Endothelial cell of umbilical vein (primary cell): ENCODE results near the gene ADSS1. TPM values are rescaled to one million over a fixed set of nuclear protein-coding genes. Genes with fewer than 3 reads are reported as not detected.
A peak's percentile ranks its signal among the peaks of the same experiment; 100 is the strongest.

Experiments
- BruUV-seq: library from RNA; stranded (reverse); fragments of 400-500 nt; replicated peaks from 2 replicates; lab custom pipeline; 2021; lab: Mats Ljungman, UMichigan
- CTCF ChIA-PET: fragments of 300-600, 350-600 bp; sonication (Branson Sonifier 250); formaldehyde crosslinking; loops from one replicate; lab custom pipeline; 2021; ENCODE audit warnings: antibody characterized with exemption, inconsistent platforms; lab: Charles Lee
- POLR2A ChIA-PET: fragments of 300-600, 350-600 bp; sonication (Branson Sonifier 250); formaldehyde crosslinking; loops from one replicate; lab custom pipeline; 2021; ENCODE audit warnings: antibody characterized with exemption, inconsistent platforms; lab: Charles Lee
- DNase-seq: peaks from one replicate; pipeline ENCODE4 v3.0.0-alpha.2; 2011; ENCODE audit warnings: low read depth, low spot score
- FAIRE-seq: peaks from 2 replicates; lab custom pipeline; 2011; peaks lifted over from hg19 to GRCh38; lab: Jason Lieb, UNC
- H2AFZ ChIP-seq: 2 replicates; pipeline ENCODE4 v1.6.0; 2012; ENCODE audit warnings: low read depth, low read length, control low read depth, inconsistent platforms
- H3K27ac ChIP-seq: 2 replicates; pipeline ENCODE4 v1.5.1; 2011; ENCODE audit warnings: low read depth, mild to moderate bottlenecking, control low read depth, low read length, moderate library complexity; ENCODE audit not compliant: insufficient read depth
- H3K27me3 ChIP-seq, 2 experiments: 2 replicates each; pipeline versions ENCODE4 v1.6.0 to v1.6.1; 2011; ENCODE audit warnings: low read length in 2 of 2, mixed read lengths in 1 of 2; ENCODE audit not compliant: control insufficient read depth in 2 of 2, insufficient read depth in 2 of 2
- H3K36me3 ChIP-seq, 2 experiments: 2 replicates in 1 of 2; 3 replicates in 1 of 2; pipeline ENCODE4 v1.5.1; 2011; ENCODE audit warnings: low read length in 2 of 2, mild to moderate bottlenecking in 1 of 2, moderate library complexity in 1 of 2; ENCODE audit not compliant: control insufficient read depth in 2 of 2, insufficient read depth in 2 of 2; ENCODE audit errors: extremely low read depth in 1 of 2
- H3K4me1 ChIP-seq: 3 replicates; pipeline ENCODE4 v1.5.1; 2011; ENCODE audit warnings: mild to moderate bottlenecking, low read length; ENCODE audit not compliant: control insufficient read depth, insufficient read depth; ENCODE audit errors: extremely low read depth
- H3K4me2 ChIP-seq: 2 replicates; pipeline ENCODE4 v1.6.1; 2011; ENCODE audit warnings: low read length, control low read depth, mixed read lengths; ENCODE audit not compliant: insufficient read depth
- H3K4me3 ChIP-seq, 3 experiments: fragments of 200-600 bp in 1 of 3; sonication (generic), shearing (Covaris generic) in 1 of 3; replicated peaks in 1 of 3; 2 replicates each; pipeline ENCODE4 v1.5.1; 2011 to 2016; ENCODE audit warnings: control low read depth in 3 of 3, low read length in 3 of 3, mild to moderate bottlenecking in 2 of 3, inconsistent platforms in 1 of 3, low read depth in 1 of 3, moderate library complexity in 1 of 3; ENCODE audit not compliant: insufficient read depth in 1 of 3
- H3K79me2 ChIP-seq: 2 replicates; pipeline ENCODE4 v1.6.0; 2012; ENCODE audit warnings: low read length, inconsistent platforms; ENCODE audit not compliant: control insufficient read depth, insufficient read depth
- H3K9ac ChIP-seq: replicated peaks from 2 replicates; pipeline ENCODE3; 2011; ENCODE audit warnings: low read length, control low read depth; ENCODE audit not compliant: insufficient read depth; ENCODE audit errors: extremely low read depth
- H3K9me1 ChIP-seq: replicated peaks from 3 replicates; pipeline ENCODE4 v1.6.0; 2011; ENCODE audit warnings: mild to moderate bottlenecking, low read length; ENCODE audit not compliant: control insufficient read depth, insufficient read depth; ENCODE audit errors: extremely low read depth
- H3K9me3 ChIP-seq: replicated peaks from 2 replicates; pipeline ENCODE4 v1.5.1; 2012; ENCODE audit warnings: low read length, inconsistent platforms; ENCODE audit not compliant: control insufficient read depth, insufficient read depth
- H4K20me1 ChIP-seq: replicated peaks from 2 replicates; pipeline ENCODE3; 2011; ENCODE audit warnings: mild to moderate bottlenecking, low read length; ENCODE audit not compliant: control insufficient read depth, insufficient read depth; ENCODE audit errors: extremely low read depth
- EZH2 ChIP-seq: IDR thresholded peaks from 2 replicates; pipeline ENCODE4 v1.6.1; 2012; ENCODE audit warnings: borderline replicate concordance, low read depth, mild to moderate bottlenecking, moderate library complexity, low read length, inconsistent platforms; ENCODE audit not compliant: severe bottlenecking
- FOS ChIP-seq: IDR thresholded peaks from 2 replicates; pipeline ENCODE4 v1.6.1; 2011; ENCODE audit warnings: mild to moderate bottlenecking, low read length, moderate library complexity, borderline replicate concordance; ENCODE audit not compliant: insufficient read depth
- GATA2 ChIP-seq: IDR thresholded peaks from 2 replicates; pipeline ENCODE4 v1.7.0; 2011; ENCODE audit warnings: low read depth, mild to moderate bottlenecking, moderate library complexity, mixed read lengths, low read length; ENCODE audit not compliant: insufficient read length, insufficient read depth
- JUN ChIP-seq: IDR thresholded peaks from 2 replicates; pipeline ENCODE4 v1.6.1; 2011; ENCODE audit warnings: borderline replicate concordance, low read depth; ENCODE audit not compliant: insufficient read length, insufficient read depth
- MYC ChIP-seq: IDR thresholded peaks from one replicate; pipeline ENCODE4 v1.6.1; 2011; ENCODE audit warnings: mild to moderate bottlenecking, low read depth, low read length
- POLR2A ChIP-seq: IDR thresholded peaks from 2 replicates; pipeline ENCODE4 v1.6.1; 2012; ENCODE audit warnings: low read depth, mild to moderate bottlenecking, control low read depth, low read length
- POLR2AphosphoS5 ChIP-seq: IDR thresholded peaks from 2 replicates; pipeline ENCODE4 v1.6.1; 2012; ENCODE audit warnings: low read depth, mild to moderate bottlenecking, control low read depth, low read length, moderate library complexity; ENCODE audit not compliant: insufficient read depth
- dilution Hi-C: fragments of 300-500 bp; cut with MboI; formaldehyde crosslinking; loops from one replicate; pipeline ENCODE4 v1.15.0; 2019; ENCODE audit warnings: low sequenced_read_pairs; ENCODE audit not compliant: extremely low pct_ligation_motif_present
- intact Hi-C: fragments of 100-400 bp; cut with micrococcal nuclease; formaldehyde crosslinking; loops from one replicate; pipeline ENCODE4 v1.10.0; 2022
- polyA plus RNA-seq, 4 experiments: library from polyadenylated mRNA; depleted of rRNA in 3 of 4; stranded (reverse) in 3 of 4; unstranded in 1 of 4; fragments of >200 nt; gene quantifications; 2 replicates each; pipeline versions ENCODE4 v1.2.1 to v1.2.3, GENCODE V29; 2011 to 2012; ENCODE audit warnings: missing spikeins in 1 of 4
- total RNA-seq: library from RNA; stranded (reverse); gene quantifications from 2 replicates; pipeline ENCODE4 v1.2.3, GENCODE V29; 2021
- TF ChIP-seq, protein P1 (sequence below), 2 donors: IDR thresholded peaks; 1 replicate in 1 of 2; 2 replicates in 1 of 2; pipeline ENCODE4 v1.5.1; 2011; ENCODE audit warnings: low read length in 2 of 2, mild to moderate bottlenecking in 2 of 2, moderate library complexity in 2 of 2, control low read depth in 1 of 2, inconsistent platforms in 1 of 2, low read depth in 1 of 2; ENCODE audit not compliant: insufficient read depth in 1 of 2; ENCODE audit errors: extremely low read depth in 1 of 2
- TF ChIP-seq, protein P2 (sequence below): IDR thresholded peaks from 2 replicates; pipeline ENCODE4 v1.6.1; 2011; ENCODE audit not compliant: insufficient read depth, insufficient read length

The ADSS1 gene
- total and polyA plus RNA-seq, 2 donors (not counting 3 experiments of a cell fraction or from before 2014, with no cell fraction given): 1.9 TPM

DNA sequence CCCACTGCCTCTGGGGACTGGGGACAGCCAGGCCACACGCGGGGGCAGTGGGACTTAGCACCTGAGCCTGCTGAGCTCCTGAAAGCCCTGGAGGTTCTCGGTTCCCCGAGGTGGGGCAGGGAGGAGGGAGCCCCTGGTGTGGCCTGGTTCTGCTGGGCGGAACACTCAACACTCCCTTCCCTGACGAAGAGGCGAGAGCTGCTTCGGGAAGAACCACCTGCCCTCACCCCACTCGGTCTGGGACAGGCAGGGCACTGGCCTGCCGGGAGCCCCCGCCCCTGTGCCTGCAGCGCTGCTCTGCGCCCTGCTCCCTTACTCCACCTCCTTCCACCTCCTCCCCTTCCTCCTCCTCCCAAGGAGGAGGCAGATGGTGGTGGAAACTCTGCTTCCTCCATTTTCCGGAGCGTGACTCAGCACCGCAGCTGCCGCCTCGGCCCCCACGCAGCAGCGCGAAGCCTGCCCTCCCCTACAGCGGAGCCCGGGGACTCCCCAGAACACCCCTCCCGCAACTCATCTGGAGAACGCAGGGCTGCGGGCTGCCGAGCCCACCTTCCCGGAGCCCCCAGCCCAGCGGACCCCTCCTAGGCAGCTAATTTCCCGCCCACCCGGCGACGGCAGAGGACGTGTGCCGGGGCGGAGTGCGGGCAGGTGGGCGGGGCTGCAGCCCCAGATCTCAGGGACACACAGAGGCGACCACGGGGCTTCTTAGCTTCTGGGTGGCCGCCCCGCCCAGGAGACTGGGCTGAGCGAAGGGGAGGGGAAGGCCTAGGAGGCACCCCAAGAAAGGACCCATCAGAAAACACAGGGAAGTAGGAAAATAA lies 46.3 kb upstream of the ADSS1 start:
- intact Hi-C loops (loop anchor here (1.0 to 5.0 kb wide), 3 partner anchors 12 to 815 kb away; partner anchors contain the start of genes INF2 and TEDC1), dilution Hi-C loops (no loop called here)
- H3K4me1 ChIP-seq: peaks cover 40% of the 10 kb centered on the region
- H3K27ac ChIP-seq: peak overlapping the region; percentile 95
- peak overlapping the region; percentile 58 for H3K4me2 ChIP-seq
- H3K9ac ChIP-seq: peak overlapping the region; percentile 74
- peak; percentile 92 for DNase-seq
- H3K27me3 ChIP-seq: no peaks in the 10 kb centered on the region
- H3K79me2 ChIP-seq: no peaks in the 10 kb centered on the region
- H3K9me3 ChIP-seq: no peaks in the 10 kb centered on the region
- TF ChIP-seq, protein P1, sequence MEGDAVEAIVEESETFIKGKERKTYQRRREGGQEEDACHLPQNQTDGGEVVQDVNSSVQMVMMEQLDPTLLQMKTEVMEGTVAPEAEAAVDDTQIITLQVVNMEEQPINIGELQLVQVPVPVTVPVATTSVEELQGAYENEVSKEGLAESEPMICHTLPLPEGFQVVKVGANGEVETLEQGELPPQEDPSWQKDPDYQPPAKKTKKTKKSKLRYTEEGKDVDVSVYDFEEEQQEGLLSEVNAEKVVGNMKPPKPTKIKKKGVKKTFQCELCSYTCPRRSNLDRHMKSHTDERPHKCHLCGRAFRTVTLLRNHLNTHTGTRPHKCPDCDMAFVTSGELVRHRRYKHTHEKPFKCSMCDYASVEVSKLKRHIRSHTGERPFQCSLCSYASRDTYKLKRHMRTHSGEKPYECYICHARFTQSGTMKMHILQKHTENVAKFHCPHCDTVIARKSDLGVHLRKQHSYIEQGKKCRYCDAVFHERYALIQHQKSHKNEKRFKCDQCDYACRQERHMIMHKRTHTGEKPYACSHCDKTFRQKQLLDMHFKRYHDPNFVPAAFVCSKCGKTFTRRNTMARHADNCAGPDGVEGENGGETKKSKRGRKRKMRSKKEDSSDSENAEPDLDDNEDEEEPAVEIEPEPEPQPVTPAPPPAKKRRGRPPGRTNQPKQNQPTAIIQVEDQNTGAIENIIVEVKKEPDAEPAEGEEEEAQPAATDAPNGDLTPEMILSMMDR (IDR thresholded peaks at IDR 0.05; ENCODE audit: extremely low read depth in 1 of 2, insufficient read depth in 1 of 2, low read depth in 1 of 2, low read length in 2 of 2): no peak
- TF ChIP-seq FOS (peak; percentile 87), POLR2AphosphoS5 (peak; percentile 73), POLR2A (peak; percentile 71), EZH2 (no peak), MYC (no peak), JUN (peak; percentile 35), GATA2 (no peak)
- TF ChIP-seq, protein P2, sequence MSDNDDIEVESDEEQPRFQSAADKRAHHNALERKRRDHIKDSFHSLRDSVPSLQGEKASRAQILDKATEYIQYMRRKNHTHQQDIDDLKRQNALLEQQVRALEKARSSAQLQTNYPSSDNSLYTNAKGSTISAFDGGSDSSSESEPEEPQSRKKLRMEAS: peak; percentile 25
- BruUV-seq: TSS peak; percentile 81
- H3K36me3 ChIP-seq: no peaks in the 10 kb centered on the region
- peak overlapping the region; percentile 77 for H2AFZ ChIP-seq
- ChIA-PET POLR2A (no interaction called here), CTCF (interaction anchor here (0.6 to 2.2 kb wide), 5 partner anchors 12 to 31 kb away, joined by 3 to 19 read pairs (median 4); no protein-coding TSS in a partner anchor)
- no peaks in the 10 kb centered on the region for H4K20me1 ChIP-seq
- peak overlapping the region in 2 of 3 experiments; percentile 19 to 38 for H3K4me3 ChIP-seq
- peak; percentile 85 for FAIRE-seq
- H3K9me1 ChIP-seq: no peaks in the 10 kb centered on the region
